Hair follicle dermal papilla cell (primary cell): ENCODE results near the gene KCNH6. TPM values are rescaled to one million over a fixed set of nuclear protein-coding genes. Genes with fewer than 3 reads are reported as not detected.

Experiments
- small RNA-seq: library from RNA; depleted of rRNA; stranded (forward); fragments of <200 nt; gene quantifications from one replicate; pipeline ENCODE3, GENCODE V24; 2012
- total RNA-seq: library from RNA; depleted of rRNA; stranded (reverse); fragments of >200 nt; gene quantifications from 2 replicates; pipeline ENCODE4 v1.2.3, GENCODE V29; 2012

KCNH6 gene
- not detected in 2 replicates for total RNA-seq

GRCh38 chr17:63523253-63523855 is at the start of gene KCNH6:
Gene KCNH6, plus strand, starts transcription at chr17:63523358. Its CDS starts 56 bp downstream, at chr17:63523414.

GRCh38 chr17:63476854-63477479 is 46.2 kb upstream of the KCNH6 start, which contains the start of gene ACE:
Gene ACE, plus strand, starts transcription at chr17:63477061. Its CDS starts 34 bp downstream, at chr17:63477095.

GRCh38 chr17:63549946-63550816 is 27.0 kb downstream of the KCNH6 start, which contains the start of gene DCAF7:
Gene DCAF7, plus strand, starts transcription at chr17:63550477. Its CDS starts 201 bp downstream, at chr17:63550678.

Small RNA genes lying within 50 kb of the gene (small RNA-seq; reads per million reads assigned to genes)
- gene RNU6-288P, result not detected

Other genes starting within 250 kb of the KCNH6 start
- gene CYB561, start 77.1 kb upstream of the KCNH6 start, total RNA-seq, result 38.8 and 45.8 TPM in 2 replicates
- gene ACE, start 46.3 kb upstream of the KCNH6 start, total RNA-seq, result 16.4 and 19.1 TPM in 2 replicates
- 24.2 and 32.9 TPM in 2 replicates for gene DCAF7, start 27.1 kb downstream of the KCNH6 start, total RNA-seq
- 19.0 and 22.1 TPM in 2 replicates for gene TACO1, start 77.5 kb downstream of the KCNH6 start, total RNA-seq
- 42.9 and 45.9 TPM in 2 replicates for gene MAP3K3, start 99.1 kb downstream of the KCNH6 start, total RNA-seq
- gene LIMD2, start 176.8 kb downstream of the KCNH6 start, total RNA-seq, result 6.8 and 10.5 TPM in 2 replicates
- 23.9 and 29.4 TPM in 2 replicates for gene STRADA, start 218.4 kb downstream of the KCNH6 start, total RNA-seq